IMR-90 (cell line): ENCODE measurements around the gene ALKBH2. TPM values are rescaled to one million over a fixed set of nuclear protein-coding genes. Genes with fewer than 3 reads are reported as not detected.

Source experiments
- ATAC-seq: fragments of 200-7000 bp; cut with Tn5 transposase; 2 replicates; pipeline ENCODE4 v1.9.1; 2020; ENCODE audit warnings: low read depth, mild to moderate bottlenecking, moderate library complexity
- BruUV-seq: library from RNA; stranded (reverse); fragments of 400-500 nt; replicated peaks from 2 replicates; lab custom pipeline; 2021; lab: Mats Ljungman, UMichigan
- CTCF ChIA-PET: fragments of 300-600 bp; formaldehyde crosslinking; extraction: SDS; loops from one replicate; lab custom pipeline; 2021; ENCODE audit warnings: antibody characterized with exemption; lab: Yijun Ruan, JAX
- POLR2A ChIA-PET: fragments of 300-600 bp; sonication (Branson Sonifier 250); formaldehyde crosslinking; loops from one replicate; lab custom pipeline; 2022; ENCODE audit warnings: antibody characterized with exemption; ENCODE audit not compliant: unreplicated experiment; lab: Charles Lee
- DNase-seq: peaks from one replicate; pipeline ENCODE4 v3.0.0; 2013
- H2AFZ ChIP-seq: replicated peaks from 2 replicates; pipeline ENCODE3; 2013; ENCODE audit warnings: low read length, mild to moderate bottlenecking; ENCODE audit not compliant: poor library complexity
- H2AK5ac ChIP-seq: 2 replicates; pipeline ENCODE4 v1.6.1; 2013; ENCODE audit warnings: low read depth, low read length, inconsistent platforms
- H2AK9ac ChIP-seq: replicated peaks from 2 replicates; pipeline ENCODE3; 2013; ENCODE audit warnings: mild to moderate bottlenecking, low read depth, low read length, moderate library complexity; ENCODE audit not compliant: poor library complexity
- H2BK120ac ChIP-seq: 2 replicates; pipeline ENCODE4 v1.6.1; 2013; ENCODE audit warnings: low read depth, low read length, inconsistent platforms
- H2BK15ac ChIP-seq: 3 replicates; pipeline ENCODE4 v1.6.1; 2013; ENCODE audit warnings: low read depth, low read length, inconsistent platforms
- H2BK20ac ChIP-seq: 2 replicates; pipeline ENCODE4 v1.6.1; 2013; ENCODE audit warnings: low read depth, mild to moderate bottlenecking, inconsistent platforms, low read length, moderate library complexity
- H2BK5ac ChIP-seq: 2 replicates; pipeline ENCODE4 v1.6.1; 2013; ENCODE audit warnings: mild to moderate bottlenecking, low read depth, low read length, inconsistent platforms; ENCODE audit not compliant: poor library complexity, severe bottlenecking
- H3K14ac ChIP-seq: replicated peaks from 2 replicates; pipeline ENCODE4 v1.6.1; 2013; ENCODE audit warnings: low read depth, low read length, inconsistent platforms
- H3K18ac ChIP-seq: 2 replicates; pipeline ENCODE4 v1.6.1; 2013; ENCODE audit warnings: low read depth, low read length, control low read depth
- H3K23ac ChIP-seq: 2 replicates; pipeline ENCODE4 v1.6.1; 2013; ENCODE audit warnings: low read depth, low read length, inconsistent platforms
- H3K27ac ChIP-seq: 2 replicates; pipeline ENCODE4 v1.5.1; 2013; ENCODE audit warnings: mild to moderate bottlenecking, control low read depth, low read length; ENCODE audit not compliant: insufficient read depth
- H3K27me3 ChIP-seq: 2 replicates; pipeline ENCODE4 v1.6.1; 2013; ENCODE audit warnings: low read length; ENCODE audit not compliant: control insufficient read depth, insufficient read depth
- H3K36me3 ChIP-seq: 2 replicates; pipeline ENCODE4 v1.6.1; 2013; ENCODE audit warnings: low read length, mixed read lengths; ENCODE audit not compliant: control insufficient read depth, insufficient read depth
- H3K4ac ChIP-seq: 2 replicates; pipeline ENCODE4 v1.6.1; 2013; ENCODE audit warnings: low read depth, low read length, inconsistent platforms
- H3K4me1 ChIP-seq: 2 replicates; pipeline ENCODE4 v1.6.1; 2013; ENCODE audit warnings: low read length, mixed read lengths; ENCODE audit not compliant: control insufficient read depth, insufficient read depth
- H3K4me2 ChIP-seq: 2 replicates; pipeline ENCODE4 v1.6.1; 2013; ENCODE audit warnings: low read depth, mild to moderate bottlenecking, control low read depth, low read length, moderate library complexity
- H3K4me3 ChIP-seq: 2 replicates; pipeline ENCODE4 v1.5.1; 2013; ENCODE audit warnings: low read depth, mild to moderate bottlenecking, control low read depth, low read length, moderate library complexity; ENCODE audit not compliant: insufficient read depth
- H3K56ac ChIP-seq: 2 replicates; pipeline ENCODE4 v1.6.1; 2013; ENCODE audit warnings: low read length, inconsistent platforms; ENCODE audit not compliant: insufficient read depth; ENCODE audit errors: extremely low read depth
- H3K79me1 ChIP-seq, 2 experiments: 2 replicates each; pipeline ENCODE4 v1.6.1; 2013; ENCODE audit warnings: low read length in 2 of 2, inconsistent platforms in 1 of 2, low read depth in 1 of 2
- H3K9ac ChIP-seq: 2 replicates; pipeline ENCODE4 v1.6.1; 2013; ENCODE audit warnings: low read depth, low read length, control low read depth
- H3K9me1 ChIP-seq: 2 replicates; pipeline ENCODE4 v1.6.1; 2013; ENCODE audit warnings: low read length, inconsistent platforms; ENCODE audit not compliant: insufficient read depth
- H3K9me3 ChIP-seq: 2 replicates; pipeline ENCODE4 v1.6.1; 2013; ENCODE audit warnings: low read length; ENCODE audit not compliant: control insufficient read depth, insufficient read depth
- H4K20me1 ChIP-seq: 2 replicates; pipeline ENCODE4 v1.6.1; 2013; ENCODE audit warnings: low read length, inconsistent platforms; ENCODE audit not compliant: insufficient read depth
- H4K5ac ChIP-seq: 2 replicates; pipeline ENCODE4 v1.6.1; 2013; ENCODE audit warnings: mild to moderate bottlenecking, low read depth, low read length, control low read depth
- H4K8ac ChIP-seq, 2 experiments: 2 replicates each; pipeline ENCODE4 v1.6.1; 2013; ENCODE audit warnings: low read depth in 2 of 2, low read length in 2 of 2, control low read depth in 1 of 2, inconsistent platforms in 1 of 2
- H4K91ac ChIP-seq: 2 replicates; pipeline ENCODE4 v1.6.1; 2013; ENCODE audit warnings: low read depth, low read length, inconsistent platforms; ENCODE audit not compliant: insufficient read depth
- CEBPB ChIP-seq: IDR thresholded peaks from 2 replicates; pipeline ENCODE4 v1.6.1; 2012; ENCODE audit warnings: low read depth, low read length, improper control_type of control experiment
- CHD1 ChIP-seq: IDR thresholded peaks from 2 replicates; pipeline ENCODE4 v1.6.1; 2012; ENCODE audit warnings: low read depth, low read length, improper control_type of control experiment
- MAZ ChIP-seq: IDR thresholded peaks from 2 replicates; pipeline ENCODE4 v1.6.1; 2012; ENCODE audit warnings: low read depth, mild to moderate bottlenecking, low read length, improper control_type of control experiment, moderate library complexity, borderline replicate concordance
- POLR2A ChIP-seq: IDR thresholded peaks from 2 replicates; pipeline ENCODE4 v1.6.1; 2012; ENCODE audit warnings: mild to moderate bottlenecking, low read depth, low read length
- RAD21 ChIP-seq: IDR thresholded peaks from 2 replicates; pipeline ENCODE4 v1.6.1; 2012; ENCODE audit warnings: low read length, improper control_type of control experiment
- RFX5 ChIP-seq: IDR thresholded peaks from 2 replicates; pipeline ENCODE4 v1.8.0; 2012; ENCODE audit warnings: low read depth, mild to moderate bottlenecking, low read length, moderate library complexity
- SMC3 ChIP-seq: fragments of 150-350 bp; IDR thresholded peaks from 2 replicates; pipeline ENCODE4 v1.6.1; 2016; ENCODE audit warnings: low read depth, mild to moderate bottlenecking, antibody characterized with exemption, low read length, moderate library complexity
- WGBS, 2 experiments: methylation state at CpG; one replicate each; pipeline versions ENCODE4 v1.1.5 to v1.1.7; 2013; ENCODE audit warnings: missing lambda C conversion rate in 2 of 2; ENCODE audit not compliant: insufficient read length in 1 of 2; ENCODE audit errors: extremely low coverage in 2 of 2; 5-methylcytosine and 5-hydroxymethylcytosine counted together
- dilution Hi-C: fragments of 300-500 bp; cut with HindIII; formaldehyde crosslinking; loops from one replicate; pipeline ENCODE4 v1.14.3; 2018; ENCODE audit warnings: low sequenced_read_pairs; ENCODE audit not compliant: unreplicated experiment
- in situ Hi-C: fragments of 300-500 bp; cut with MboI; formaldehyde crosslinking; loops from 3 replicates; pipeline ENCODE4 v1.14.3; 2019; ENCODE audit warnings: low sequenced_read_pairs, inconsistent platforms, mixed read lengths
- intact Hi-C: fragments of 100-400 bp; cut with micrococcal nuclease; formaldehyde crosslinking; loops from 2 replicates; pipeline ENCODE4 v1.10.0; 2022
- polyA plus RNA-seq, 3 experiments: library from polyadenylated mRNA; depleted of rRNA; stranded (reverse); fragments of >200 nt; gene quantifications; 2 replicates each; pipeline ENCODE4 v1.2.3, GENCODE V29; 2012; ENCODE audit warnings: low replicate concordance in 1 of 3
- total RNA-seq: library from RNA; depleted of rRNA; stranded (reverse); fragments of >200 nt; gene quantifications from 2 replicates; pipeline ENCODE4 v1.2.3, GENCODE V29; 2012
- TF ChIP-seq, protein P1 (sequence below): conservative IDR thresholded peaks from 2 replicates; pipeline ENCODE4 v1.5.1; 2012; ENCODE audit warnings: mild to moderate bottlenecking, low read depth, low read length, improper control_type of control experiment
- TF ChIP-seq, protein P2 (sequence below): fragments of 150-350 bp; IDR thresholded peaks from 2 replicates; pipeline ENCODE4 v1.6.1; 2017; ENCODE audit warnings: mild to moderate bottlenecking, antibody characterized with exemption, low read length, low read depth

ALKBH2 gene
- total and polyA plus RNA-seq, 2 of the 4 experiments (the other 2 are of a cell fraction) = 14.9 to 17.8 TPM

DNA sequence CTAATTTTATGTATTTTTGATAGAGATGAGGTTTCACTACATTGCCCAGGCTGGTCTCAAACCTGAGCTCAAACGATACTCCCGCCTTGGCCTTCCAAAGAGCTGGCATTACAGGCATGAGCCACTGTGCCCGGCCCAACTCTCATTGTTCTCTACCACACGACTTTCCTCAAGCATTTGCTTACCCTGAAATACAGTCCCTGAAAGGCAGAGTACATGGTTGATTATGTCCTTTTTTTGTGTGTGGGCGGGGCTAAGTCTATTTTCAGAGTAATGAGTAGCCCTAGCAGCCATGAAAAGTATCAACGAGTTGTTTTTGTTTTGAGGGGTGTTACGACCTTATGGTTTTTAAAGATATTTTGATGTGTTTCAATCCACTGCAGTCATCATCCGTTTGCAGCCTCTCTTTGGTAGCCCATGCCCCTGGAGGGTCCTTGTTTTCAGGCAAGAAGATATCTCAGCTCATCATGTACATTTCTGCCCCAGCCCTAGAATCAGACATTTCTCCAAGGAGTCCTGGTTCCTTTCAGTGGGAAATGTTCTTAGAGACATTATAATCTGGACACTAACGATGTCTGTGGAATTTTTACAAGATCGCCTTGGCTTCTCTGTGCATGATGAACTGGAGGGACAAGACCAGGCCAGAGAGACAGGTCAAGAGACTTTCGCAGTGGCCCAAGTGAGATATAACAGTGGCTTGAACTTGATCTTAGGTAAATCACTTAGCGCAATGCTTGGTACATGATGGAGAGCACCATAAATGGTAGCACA, 31.8 kb upstream of the ALKBH2 start (continued):
- TF ChIP-seq, protein P1, sequence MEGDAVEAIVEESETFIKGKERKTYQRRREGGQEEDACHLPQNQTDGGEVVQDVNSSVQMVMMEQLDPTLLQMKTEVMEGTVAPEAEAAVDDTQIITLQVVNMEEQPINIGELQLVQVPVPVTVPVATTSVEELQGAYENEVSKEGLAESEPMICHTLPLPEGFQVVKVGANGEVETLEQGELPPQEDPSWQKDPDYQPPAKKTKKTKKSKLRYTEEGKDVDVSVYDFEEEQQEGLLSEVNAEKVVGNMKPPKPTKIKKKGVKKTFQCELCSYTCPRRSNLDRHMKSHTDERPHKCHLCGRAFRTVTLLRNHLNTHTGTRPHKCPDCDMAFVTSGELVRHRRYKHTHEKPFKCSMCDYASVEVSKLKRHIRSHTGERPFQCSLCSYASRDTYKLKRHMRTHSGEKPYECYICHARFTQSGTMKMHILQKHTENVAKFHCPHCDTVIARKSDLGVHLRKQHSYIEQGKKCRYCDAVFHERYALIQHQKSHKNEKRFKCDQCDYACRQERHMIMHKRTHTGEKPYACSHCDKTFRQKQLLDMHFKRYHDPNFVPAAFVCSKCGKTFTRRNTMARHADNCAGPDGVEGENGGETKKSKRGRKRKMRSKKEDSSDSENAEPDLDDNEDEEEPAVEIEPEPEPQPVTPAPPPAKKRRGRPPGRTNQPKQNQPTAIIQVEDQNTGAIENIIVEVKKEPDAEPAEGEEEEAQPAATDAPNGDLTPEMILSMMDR = no peak

DNA sequence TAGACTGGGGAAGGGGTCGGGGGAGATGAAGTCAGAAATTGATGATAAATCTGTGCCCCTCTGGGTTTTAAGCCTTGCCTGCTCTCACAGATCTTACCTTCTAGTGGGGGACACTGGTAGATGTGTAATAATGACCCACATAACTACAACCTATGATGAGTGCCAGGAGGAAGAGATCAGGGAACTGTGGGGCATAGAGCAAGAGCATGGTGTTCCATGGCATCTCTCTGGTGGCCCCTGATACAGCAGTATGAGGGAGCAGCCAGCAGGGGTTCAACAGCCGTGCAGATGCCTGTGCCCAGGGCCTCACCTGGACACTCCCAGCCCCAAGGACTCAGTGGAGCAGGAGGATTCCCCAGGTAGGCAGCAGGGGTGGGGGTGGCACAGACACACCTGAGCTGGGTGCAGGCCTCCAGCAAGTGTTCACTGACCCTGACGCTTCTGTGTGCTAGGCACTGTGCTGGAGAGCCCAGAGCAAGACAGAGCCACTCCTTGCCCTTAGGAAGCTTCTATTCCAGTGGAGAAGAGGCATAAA, 28.1 kb upstream of the ALKBH2 start:
- H2BK20ac ChIP-seq = no peak overlapping the region
- no peak overlapping the region for H2AK5ac ChIP-seq
- H3K27me3 ChIP-seq = 0 out of 2 replicates have a peak, but pooled peaks cover 2% of the 10 kb centered on the region
- intact Hi-C loops (no loop called here), dilution Hi-C loops (no loop called here), in situ Hi-C loops (no loop called here)
- no peak overlapping the region for H3K18ac ChIP-seq
- H4K8ac ChIP-seq = no peak overlapping the region
- H3K36me3 ChIP-seq = no peaks in the 10 kb centered on the region
- no peak overlapping the region for H4K91ac ChIP-seq
- DNase-seq = no peak
- POLR2A ChIA-PET = no interaction called here
- BruUV-seq = no TSS peak
- no peaks in the 10 kb centered on the region for H3K79me1 ChIP-seq
- no peak overlapping the region for H3K56ac ChIP-seq
- no peaks in the 10 kb centered on the region for H3K9me3 ChIP-seq
- H3K4me2 ChIP-seq = no peak overlapping the region
- H3K9me1 ChIP-seq = no peaks in the 10 kb centered on the region
- no peak overlapping the region for H3K27ac ChIP-seq
- no peak overlapping the region for H3K23ac ChIP-seq
- WGBS, 2 experiments = no CpG with 5 or more reads among the region's 3 CpGs
- no peak overlapping the region for H2BK15ac ChIP-seq
- no peak overlapping the region for H2AK9ac ChIP-seq
- H3K4ac ChIP-seq = no peak overlapping the region
- no peak overlapping the region for H2BK5ac ChIP-seq
- H3K4me1 ChIP-seq = no peaks in the 10 kb centered on the region
- H4K5ac ChIP-seq = no peak overlapping the region
- no peak overlapping the region for H2BK120ac ChIP-seq
- ATAC-seq = no peak
- CTCF ChIA-PET = interaction anchor here (0.9 to 1.5 kb wide), 3 partner anchors 10 to 272 kb away, joined by 3 to 4 read pairs (median 3); no protein-coding TSS in a partner anchor
- no peaks in the 10 kb centered on the region for H4K20me1 ChIP-seq
- H2AFZ ChIP-seq = no peak overlapping the region
- H3K4me3 ChIP-seq = no peak overlapping the region
- no peak overlapping the region for H3K14ac ChIP-seq
- no peak overlapping the region for H3K9ac ChIP-seq
- no peak for TF ChIP-seq CEBPB
- no peak for TF ChIP-seq MAZ
- no peak for TF ChIP-seq CHD1
- TF ChIP-seq SMC3 = no peak
- TF ChIP-seq, protein P1 = no peak
- TF ChIP-seq, protein P2, sequence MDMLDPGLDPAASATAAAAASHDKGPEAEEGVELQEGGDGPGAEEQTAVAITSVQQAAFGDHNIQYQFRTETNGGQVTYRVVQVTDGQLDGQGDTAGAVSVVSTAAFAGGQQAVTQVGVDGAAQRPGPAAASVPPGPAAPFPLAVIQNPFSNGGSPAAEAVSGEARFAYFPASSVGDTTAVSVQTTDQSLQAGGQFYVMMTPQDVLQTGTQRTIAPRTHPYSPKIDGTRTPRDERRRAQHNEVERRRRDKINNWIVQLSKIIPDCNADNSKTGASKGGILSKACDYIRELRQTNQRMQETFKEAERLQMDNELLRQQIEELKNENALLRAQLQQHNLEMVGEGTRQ = no peak
- TF ChIP-seq RFX5 = no peak
- TF ChIP-seq RAD21 = no peak
- no peak for TF ChIP-seq POLR2A
